ENCODE results near the gene SHQ1.

DNA sequence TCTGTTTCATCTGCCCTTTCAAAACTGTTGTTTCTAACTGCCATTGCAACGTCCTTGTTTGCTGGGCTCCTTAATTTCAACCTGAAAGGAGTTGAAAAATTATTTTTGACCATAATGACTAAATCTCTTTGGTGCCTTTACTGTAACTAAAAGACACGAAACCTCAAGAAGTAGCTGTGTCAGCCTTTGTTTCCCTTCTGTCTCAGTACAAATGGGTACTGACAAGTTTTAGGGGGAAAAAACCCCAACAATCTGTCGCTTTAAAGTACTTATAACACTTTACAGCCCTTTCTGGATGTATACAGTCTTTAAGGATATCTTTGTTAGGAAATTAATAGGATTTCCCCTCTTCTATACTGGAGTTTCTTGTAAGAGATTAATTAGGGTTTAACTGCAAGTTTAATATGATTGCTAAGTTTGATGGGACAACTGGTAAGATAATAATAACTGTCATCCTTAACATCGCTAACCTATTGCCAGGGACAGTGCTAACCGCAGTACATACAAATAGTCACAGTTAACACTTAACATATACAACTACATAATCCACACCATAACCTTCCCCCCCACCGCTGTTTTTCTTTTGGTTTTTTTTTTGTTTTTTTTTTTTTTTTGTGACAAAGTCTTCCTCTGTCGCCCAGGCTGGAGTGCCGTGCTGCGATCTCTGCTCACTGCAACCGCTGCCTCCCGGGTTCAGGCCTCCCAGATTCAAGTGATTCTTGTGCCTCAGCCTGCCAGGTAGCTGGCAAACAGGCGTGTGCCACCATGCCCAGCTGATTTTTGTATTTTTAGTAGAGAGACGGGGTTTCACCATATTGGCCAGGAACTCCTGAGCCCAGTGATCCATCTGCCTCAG lies 41.3 kb upstream of the SHQ1 start:
- TF ChIP-seq CTCF (conservative IDR thresholded peaks at IDR 0.05; ENCODE audit: low read depth, low read length) (no peak), RFX5 (IDR thresholded peaks at IDR 0.05; ENCODE audit: low read depth, low read length) (no peak), BHLHE40 (IDR thresholded peaks at IDR 0.05; ENCODE audit: low read depth, low read length) (no peak), RAD21 (IDR thresholded peaks at IDR 0.05; ENCODE audit: low read length) (no peak), MAZ (IDR thresholded peaks at IDR 0.05; ENCODE audit: borderline replicate concordance, low read depth, low read length) (no peak), FOS (IDR thresholded peaks at IDR 0.05; ENCODE audit: low read depth, low read length) (no peak), ELK1 (IDR thresholded peaks at IDR 0.05; ENCODE audit: borderline replicate concordance, low read depth, low read length) (no peak), POLR2A (IDR thresholded peaks at IDR 0.05; ENCODE audit: low read depth, low read length) (no peak), SMC3 (IDR thresholded peaks at IDR 0.05; ENCODE audit: low read depth, low read length) (no peak), MXI1 (IDR thresholded peaks at IDR 0.05; ENCODE audit: borderline replicate concordance, low read depth, low read length) (no peak)
